ENCODE measurements around the gene SOAT1.

DNA sequence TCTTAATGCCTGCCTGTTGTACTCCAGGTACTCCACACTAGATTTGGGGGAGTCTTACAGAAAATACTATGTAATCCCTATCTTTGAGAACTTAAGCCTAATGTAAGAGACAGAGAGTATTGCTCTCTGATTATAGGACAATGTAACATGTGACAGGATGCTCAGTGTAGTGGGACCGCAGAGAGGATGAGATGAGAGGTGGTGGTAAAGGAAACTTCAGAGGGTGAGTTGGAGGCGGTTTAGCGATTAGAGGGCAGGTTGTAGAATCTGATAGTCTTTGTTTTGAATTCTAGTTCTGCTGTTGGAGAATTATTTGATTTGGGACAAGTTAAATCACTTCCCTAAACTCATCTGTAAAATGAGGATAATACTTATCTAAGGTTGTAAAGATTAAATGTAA is 5.4 kb downstream of the SOAT1 start:
- TF ChIP-seq, protein P1, sequence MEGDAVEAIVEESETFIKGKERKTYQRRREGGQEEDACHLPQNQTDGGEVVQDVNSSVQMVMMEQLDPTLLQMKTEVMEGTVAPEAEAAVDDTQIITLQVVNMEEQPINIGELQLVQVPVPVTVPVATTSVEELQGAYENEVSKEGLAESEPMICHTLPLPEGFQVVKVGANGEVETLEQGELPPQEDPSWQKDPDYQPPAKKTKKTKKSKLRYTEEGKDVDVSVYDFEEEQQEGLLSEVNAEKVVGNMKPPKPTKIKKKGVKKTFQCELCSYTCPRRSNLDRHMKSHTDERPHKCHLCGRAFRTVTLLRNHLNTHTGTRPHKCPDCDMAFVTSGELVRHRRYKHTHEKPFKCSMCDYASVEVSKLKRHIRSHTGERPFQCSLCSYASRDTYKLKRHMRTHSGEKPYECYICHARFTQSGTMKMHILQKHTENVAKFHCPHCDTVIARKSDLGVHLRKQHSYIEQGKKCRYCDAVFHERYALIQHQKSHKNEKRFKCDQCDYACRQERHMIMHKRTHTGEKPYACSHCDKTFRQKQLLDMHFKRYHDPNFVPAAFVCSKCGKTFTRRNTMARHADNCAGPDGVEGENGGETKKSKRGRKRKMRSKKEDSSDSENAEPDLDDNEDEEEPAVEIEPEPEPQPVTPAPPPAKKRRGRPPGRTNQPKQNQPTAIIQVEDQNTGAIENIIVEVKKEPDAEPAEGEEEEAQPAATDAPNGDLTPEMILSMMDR (IDR thresholded peaks at IDR 0.05): no peak
- no peak for TF ChIP-seq POLR2A (IDR thresholded peaks at IDR 0.05)

All from thyroid gland (tissue), 4 donors.